Measurements from ENCODE around the gene EXOC3L1. TPM values are rescaled to one million over a fixed set of nuclear protein-coding genes. Genes with fewer than 3 reads are reported as not detected.
A peak's percentile ranks its signal among the peaks of the same experiment; 100 is the strongest.

EXOC3L1 gene
- polyA plus RNA-seq, 1 experiment, result not detected

DNA sequence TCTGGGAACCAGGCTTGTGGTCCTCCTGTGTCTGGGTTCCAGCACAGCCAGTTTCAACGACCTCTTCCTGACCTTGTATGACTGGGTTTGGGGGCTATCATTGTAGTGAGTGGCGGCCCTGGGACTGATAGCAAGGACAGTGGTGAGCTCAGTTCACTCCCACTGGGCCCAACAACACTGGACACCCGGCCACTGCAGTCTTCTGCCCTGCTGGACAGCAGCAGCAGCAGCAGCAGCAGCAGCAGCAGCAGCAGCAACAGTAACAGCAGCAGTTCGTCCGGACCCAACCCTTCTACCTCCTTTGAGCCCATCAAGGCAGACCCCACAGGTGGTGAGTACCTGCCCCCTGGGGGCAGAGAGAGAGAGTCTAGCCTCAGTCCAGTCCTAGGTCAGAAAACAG is 5.7 kb upstream of the EXOC3L1 start:
- no peak overlapping the region for H3K4me3 ChIP-seq (ENCODE audit: low read depth, low read length)
- H3K9me3 ChIP-seq (ENCODE audit: control insufficient read depth, insufficient read depth, low read length), result no peaks in the 10 kb centered on the region; the same call in 1 of the 2 replicates
- TF ChIP-seq, protein P1, sequence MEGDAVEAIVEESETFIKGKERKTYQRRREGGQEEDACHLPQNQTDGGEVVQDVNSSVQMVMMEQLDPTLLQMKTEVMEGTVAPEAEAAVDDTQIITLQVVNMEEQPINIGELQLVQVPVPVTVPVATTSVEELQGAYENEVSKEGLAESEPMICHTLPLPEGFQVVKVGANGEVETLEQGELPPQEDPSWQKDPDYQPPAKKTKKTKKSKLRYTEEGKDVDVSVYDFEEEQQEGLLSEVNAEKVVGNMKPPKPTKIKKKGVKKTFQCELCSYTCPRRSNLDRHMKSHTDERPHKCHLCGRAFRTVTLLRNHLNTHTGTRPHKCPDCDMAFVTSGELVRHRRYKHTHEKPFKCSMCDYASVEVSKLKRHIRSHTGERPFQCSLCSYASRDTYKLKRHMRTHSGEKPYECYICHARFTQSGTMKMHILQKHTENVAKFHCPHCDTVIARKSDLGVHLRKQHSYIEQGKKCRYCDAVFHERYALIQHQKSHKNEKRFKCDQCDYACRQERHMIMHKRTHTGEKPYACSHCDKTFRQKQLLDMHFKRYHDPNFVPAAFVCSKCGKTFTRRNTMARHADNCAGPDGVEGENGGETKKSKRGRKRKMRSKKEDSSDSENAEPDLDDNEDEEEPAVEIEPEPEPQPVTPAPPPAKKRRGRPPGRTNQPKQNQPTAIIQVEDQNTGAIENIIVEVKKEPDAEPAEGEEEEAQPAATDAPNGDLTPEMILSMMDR (IDR thresholded peaks at IDR 0.05; ENCODE audit: low read depth, low read length), result no peak
- no peak overlapping the region for H3K27ac ChIP-seq (ENCODE audit: low read depth, low read length)
- POLR2A ChIA-PET, result no interaction called here
- CTCF ChIA-PET, result no interaction called here
- no peaks in the 10 kb centered on the region for H3K27me3 ChIP-seq (ENCODE audit: control insufficient read depth, insufficient read depth, low read length)
- no peak for DNase-seq (ENCODE audit: low read depth, low spot score)

DNA sequence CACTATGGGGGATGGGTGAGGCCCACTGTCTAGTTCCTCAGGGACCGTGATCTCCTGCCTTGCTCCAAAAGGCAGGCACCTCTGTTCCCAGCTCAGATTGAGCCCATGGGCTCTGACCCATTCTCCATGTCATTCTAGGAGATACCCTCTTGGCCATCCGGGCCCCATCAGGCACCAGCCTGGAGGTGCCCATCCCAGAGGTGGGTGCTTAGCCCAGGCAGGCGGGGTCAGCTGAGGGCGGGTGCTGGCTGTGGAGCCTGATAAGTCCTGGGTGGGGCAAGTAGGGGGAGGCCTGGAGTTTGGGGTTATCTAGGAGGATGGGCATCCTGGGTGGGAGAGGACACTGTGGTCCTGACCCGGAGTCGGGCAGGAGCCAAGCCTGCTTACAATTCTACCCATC is 4.3 kb upstream of the EXOC3L1 start:
- Histone ChIP-seq H3K27ac (ENCODE audit: low read depth, low read length) (no peak overlapping the region), H3K9me3 (ENCODE audit: control insufficient read depth, insufficient read depth, low read length) (no peaks in the 10 kb centered on the region; the same call in 1 of the 2 replicates), H3K27me3 (ENCODE audit: control insufficient read depth, insufficient read depth, low read length) (no peaks in the 10 kb centered on the region), H3K4me3 (ENCODE audit: low read depth, low read length) (no peak overlapping the region)
- TF ChIP-seq, protein P1 (IDR thresholded peaks at IDR 0.05; ENCODE audit: low read depth, low read length), result no peak
- POLR2A ChIA-PET, result no interaction called here
- CTCF ChIA-PET, result no interaction called here
- DNase-seq (ENCODE audit: low read depth, low spot score), result no peak

DNA sequence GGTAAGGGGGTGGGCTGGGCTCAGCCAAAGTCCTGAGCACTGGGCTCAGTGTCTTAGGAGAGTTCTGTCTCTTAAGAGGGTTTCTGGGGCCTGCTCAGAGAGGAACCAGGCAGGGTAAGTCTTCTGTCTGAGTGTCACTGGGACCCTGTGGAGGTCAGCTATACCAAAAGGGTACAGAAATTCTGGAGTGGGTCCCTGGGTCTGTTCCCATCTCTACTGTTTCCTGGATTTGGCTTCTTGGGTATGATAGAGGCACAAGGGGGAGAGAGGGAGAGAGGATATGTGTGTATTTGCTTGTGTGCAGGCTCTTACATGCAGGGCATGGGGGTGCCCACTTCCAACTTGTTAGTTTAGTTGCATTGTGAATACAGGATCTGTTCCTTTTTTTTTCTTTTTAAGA is 3.6 kb upstream of the EXOC3L1 start:
- ChIA-PET CTCF (interaction anchor here (0.9 kb wide), 1 partner anchor 288 kb away, joined by 3 read pairs; the partner anchor contains the start of gene ATP6V0D1), POLR2A (no interaction called here)
- no peaks in the 10 kb centered on the region; the same call in 1 of the 2 replicates for H3K9me3 ChIP-seq (ENCODE audit: control insufficient read depth, insufficient read depth, low read length)
- no peaks in the 10 kb centered on the region for H3K27me3 ChIP-seq (ENCODE audit: control insufficient read depth, insufficient read depth, low read length)
- no peak for DNase-seq (ENCODE audit: low read depth, low spot score)
- H3K4me3 ChIP-seq (ENCODE audit: low read depth, low read length), result peak overlapping the region; percentile 98
- TF ChIP-seq, protein P1 (IDR thresholded peaks at IDR 0.05; ENCODE audit: low read depth, low read length), result no peak
- H3K27ac ChIP-seq (ENCODE audit: low read depth, low read length), result no peak overlapping the region

DNA sequence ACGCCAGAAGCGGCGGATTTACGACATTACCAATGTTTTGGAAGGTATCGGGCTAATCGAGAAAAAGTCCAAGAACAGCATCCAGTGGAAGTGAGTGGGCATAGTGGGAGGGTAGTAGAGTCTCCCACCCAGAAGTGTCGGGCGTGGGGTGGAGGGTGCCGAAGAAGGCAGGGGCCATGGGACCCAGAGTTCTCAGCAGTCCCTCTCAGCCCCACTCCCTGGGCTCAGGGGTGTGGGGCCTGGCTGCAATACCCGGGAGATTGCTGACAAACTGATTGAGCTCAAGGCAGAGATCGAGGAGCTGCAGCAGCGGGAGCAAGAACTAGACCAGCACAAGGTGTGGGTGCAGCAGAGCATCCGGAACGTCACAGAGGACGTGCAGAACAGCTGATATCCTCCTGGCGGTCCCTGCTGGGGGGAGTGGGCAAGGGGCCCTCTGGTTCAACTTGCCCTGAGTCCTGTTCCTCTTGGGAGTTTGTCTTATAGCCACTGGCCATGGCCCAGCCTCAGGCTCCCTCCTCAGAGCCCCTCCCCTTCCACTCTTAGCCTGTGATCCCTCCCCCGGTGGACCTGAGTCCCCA is 2.9 kb upstream of the EXOC3L1 start:
- TF ChIP-seq, protein P1 (IDR thresholded peaks at IDR 0.05; ENCODE audit: low read depth, low read length), result no peak
- DNase-seq (ENCODE audit: low read depth, low spot score), result no peak
- Histone ChIP-seq H3K27ac (ENCODE audit: low read depth, low read length) (no peak overlapping the region), H3K27me3 (ENCODE audit: control insufficient read depth, insufficient read depth, low read length) (no peaks in the 10 kb centered on the region), H3K9me3 (ENCODE audit: control insufficient read depth, insufficient read depth, low read length) (no peaks in the 10 kb centered on the region; the same call in 1 of the 2 replicates), H3K4me3 (ENCODE audit: low read depth, low read length) (peak overlapping the region; percentile 98)
- ChIA-PET CTCF (interaction anchor here (0.9 kb wide), 1 partner anchor 288 kb away, joined by 3 read pairs; the partner anchor contains the start of gene ATP6V0D1), POLR2A (no interaction called here)

DNA sequence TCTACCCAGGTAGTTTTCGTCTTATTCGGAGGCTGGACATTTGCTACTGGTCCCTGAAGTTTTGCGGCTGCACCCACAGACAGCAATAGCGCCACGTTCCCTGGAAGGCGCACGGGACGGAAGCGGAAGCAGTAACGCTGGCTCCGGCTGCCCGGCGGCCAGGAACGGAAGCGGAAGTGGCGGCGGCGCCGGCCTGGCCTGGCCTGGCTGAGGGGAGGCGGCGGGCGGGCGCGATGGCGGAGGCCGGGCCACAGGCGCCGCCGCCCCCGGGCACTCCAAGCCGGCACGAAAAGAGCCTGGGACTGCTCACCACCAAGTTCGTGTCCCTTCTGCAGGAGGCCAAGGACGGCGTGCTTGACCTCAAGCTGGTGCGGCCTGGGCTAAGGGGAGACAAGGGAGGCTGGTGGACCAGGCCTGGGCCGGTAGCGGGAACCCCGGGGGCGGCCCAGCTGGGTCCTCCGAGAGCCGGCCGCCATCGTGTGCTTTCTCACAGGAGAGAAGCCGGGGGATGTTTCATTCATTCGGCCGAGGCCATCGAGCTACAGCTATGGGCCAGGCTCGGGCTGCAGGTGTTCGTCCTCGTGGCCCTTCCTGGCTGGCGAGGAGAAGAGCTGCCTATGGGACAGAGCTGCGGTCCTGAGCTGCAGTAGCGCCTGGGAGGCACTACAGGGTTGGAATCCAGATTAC is 2.2 kb upstream of the EXOC3L1 start, which contains the start of gene E2F4:
Gene E2F4 (plus strand): TSS at position 161 of the 687 bp plus-strand sequence. CDS start 73 bp downstream, at position 234.
- CTCF ChIA-PET, result no interaction called here
- POLR2A ChIA-PET, result no interaction called here
- Histone ChIP-seq H3K27ac (ENCODE audit: low read depth, low read length) (peak within 1 kb of the TSS; percentile 39), H3K4me3 (ENCODE audit: low read depth, low read length) (peak within 1 kb of the TSS; percentile 98), H3K9me3 (ENCODE audit: control insufficient read depth, insufficient read depth, low read length) (no peaks in the 10 kb centered on the region; the same call in 1 of the 2 replicates), H3K27me3 (ENCODE audit: control insufficient read depth, insufficient read depth, low read length) (no peaks in the 10 kb centered on the region)
- DNase-seq (ENCODE audit: low read depth, low spot score), result peak; percentile 76
- TF ChIP-seq, protein P1 (IDR thresholded peaks at IDR 0.05; ENCODE audit: low read depth, low read length), result no peak
